ENCODE measurements around the gene MYBPHL.

GRCh38 chr1:109292364-109292763, 14.4 kb downstream of the MYBPHL start:
- TF ChIP-seq CTCF (IDR thresholded peaks at IDR 0.05) (no peak), ZFX (IDR thresholded peaks at IDR 0.05; ENCODE audit: borderline replicate concordance) (no peak)

All from 22Rv1 (cell line).